CD4-positive, alpha-beta T cell (primary cell): ENCODE results near the gene LYAR. TPM values are rescaled to one million over a fixed set of nuclear protein-coding genes. Genes with fewer than 3 reads are reported as not detected.

Source experiments
- ATAC-seq: fragments of 200-7000 bp; cut with Tn5 transposase; one replicate; pipeline ENCODE4 v1.10.0; 2022; ENCODE audit warnings: mild to moderate bottlenecking; ENCODE audit not compliant: poor library complexity
- CTCF ChIA-PET: fragments of 350-600 bp; sonication (Branson Sonifier 250); formaldehyde crosslinking; loops from one replicate; lab custom pipeline; 2021; ENCODE audit warnings: antibody characterized with exemption, inconsistent platforms; lab: Charles Lee
- POLR2A ChIA-PET: fragments of 350-600 bp; sonication (Branson Sonifier 250); formaldehyde crosslinking; loops from one replicate; lab custom pipeline; 2021; ENCODE audit warnings: antibody characterized with exemption, inconsistent platforms; lab: Charles Lee
- DNase-seq, 14 experiments: peaks; one replicate each; pipeline ENCODE4 v3.0.0-alpha.2; 2013 to 2020; ENCODE audit warnings: mixed read lengths in 2 of 14
- H3K27ac ChIP-seq, 2 donors: one replicate each; pipeline versions ENCODE4 v1.5.1 to v1.7.0; 2013; ENCODE audit warnings: low read length in 2 of 2, low read depth in 1 of 2, mild to moderate bottlenecking in 1 of 2
- H3K27me3 ChIP-seq, 2 experiments: 1 replicate in 1 of 2; 2 replicates in 1 of 2; pipeline versions ENCODE4 v1.6.1 to v1.7.0; 2013; ENCODE audit warnings: low read length in 2 of 2, control low read depth in 1 of 2, mild to moderate bottlenecking in 1 of 2, moderate library complexity in 1 of 2; ENCODE audit not compliant: insufficient read depth in 2 of 2, control insufficient read depth in 1 of 2
- H3K36me3 ChIP-seq: one replicate; pipeline ENCODE4 v1.6.1; 2013; ENCODE audit warnings: low read length, control low read depth; ENCODE audit not compliant: insufficient read depth
- H3K4me1 ChIP-seq: one replicate; pipeline ENCODE4 v1.6.1; 2013; ENCODE audit warnings: low read length, control low read depth; ENCODE audit not compliant: insufficient read depth
- H3K4me3 ChIP-seq: one replicate; pipeline ENCODE4 v1.5.1; 2013; ENCODE audit warnings: mild to moderate bottlenecking, low read length, moderate library complexity
- H3K9me3 ChIP-seq, 2 experiments: 1 replicate in 1 of 2; 2 replicates in 1 of 2; pipeline versions ENCODE4 v1.6.1 to v1.7.0; 2013; ENCODE audit warnings: low read length in 2 of 2, mild to moderate bottlenecking in 2 of 2, control low read depth in 1 of 2, moderate library complexity in 1 of 2; ENCODE audit not compliant: control insufficient read depth in 1 of 2, insufficient read depth in 1 of 2
- H3K27ac Mint-ChIP-seq: one replicate; pipeline ENCODE4 v1.8.0; 2020; ENCODE audit warnings: mixed read lengths
- H3K27me3 Mint-ChIP-seq: one replicate; pipeline ENCODE4 v1.8.0; 2021; ENCODE audit warnings: mixed read lengths
- H3K36me3 Mint-ChIP-seq: one replicate; pipeline ENCODE4 v1.8.0; 2021; ENCODE audit warnings: low read depth, mixed read lengths
- H3K4me1 Mint-ChIP-seq: one replicate; pipeline ENCODE4 v1.8.0; 2021; ENCODE audit warnings: low read depth, mixed read lengths
- H3K4me3 Mint-ChIP-seq: one replicate; pipeline ENCODE4 v1.8.0; 2020; ENCODE audit warnings: mild to moderate bottlenecking, mixed read lengths
- H3K9me3 Mint-ChIP-seq: one replicate; pipeline ENCODE4 v1.8.0; 2020; ENCODE audit warnings: mixed read lengths
- CTCF ChIP-seq: fragments of 200-600 bp; IDR thresholded peaks from one replicate; pipeline ENCODE4 v1.8.0; 2022; ENCODE audit warnings: antibody characterized with exemption, mild to moderate bottlenecking
- intact Hi-C, 2 experiments: fragments of 100-400 bp; cut with DNase I in 1 of 2; cut with micrococcal nuclease in 1 of 2; formaldehyde crosslinking; loops; one replicate each; pipeline versions ENCODE4 v1.15.1 to v1.9.0; 2023 to 2025; cut with DNase I, micrococcal nuclease
- total RNA-seq, 174 experiments: library from RNA in 2 of 174; stranded (reverse) in 2 of 174; gene quantifications; one replicate each; pipeline ENCODE4 v1.2.3 and lab custom pipeline; 2021 to 2026

Gene LYAR
- total RNA-seq, 2 experiments from 2014 or later = 13.8 to 13.9 TPM

DNA sequence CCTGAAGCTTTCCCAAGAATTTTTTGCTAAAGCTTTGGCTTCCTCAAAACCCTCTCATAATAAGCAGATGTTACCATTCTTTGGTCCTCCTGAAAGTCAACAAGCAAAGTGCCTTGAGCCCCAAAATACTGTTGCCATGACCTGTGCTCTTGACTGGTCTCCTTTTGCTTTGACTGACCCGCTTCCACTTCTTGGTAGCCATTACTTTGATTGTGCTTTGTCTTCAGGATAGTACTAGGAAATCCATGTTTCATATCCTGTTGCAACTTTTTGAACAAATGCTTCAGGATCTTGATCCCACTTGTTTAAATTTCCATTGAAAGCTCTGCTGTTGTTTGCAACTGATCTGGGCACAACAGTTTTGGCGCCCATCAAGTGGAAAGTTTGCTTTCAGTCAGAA is 56.3 kb downstream of the LYAR start:
- CTCF ChIA-PET = no interaction called here
- POLR2A ChIA-PET = no interaction called here

DNA sequence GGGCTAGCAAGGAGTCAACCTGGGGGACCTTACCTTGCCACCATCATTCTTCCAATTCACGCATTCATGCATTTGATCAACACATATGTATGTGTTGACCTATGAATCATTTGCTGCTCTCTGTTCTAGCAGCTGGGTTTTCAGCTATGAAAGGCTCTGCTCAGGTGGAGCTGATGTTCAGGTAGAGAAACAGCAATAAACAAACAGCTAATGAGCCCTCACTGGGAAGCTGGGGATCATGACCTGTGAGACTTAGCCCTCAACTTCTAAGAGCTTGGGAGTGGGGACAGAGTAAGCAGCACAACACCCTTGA is 61.6 kb downstream of the LYAR start:
- peaks cover 16 to 32% of the 10 kb centered on the region in 2 experiments for H3K27me3 ChIP-seq
- Mint-ChIP-seq H3K27me3 (peaks cover 49% of the 10 kb centered on the region), H3K27ac (no peak overlapping the region), H3K4me3 (no peak overlapping the region), H3K9me3 (no peaks in the 10 kb centered on the region), H3K4me1 (peaks cover 8% of the 10 kb centered on the region), H3K36me3 (peaks cover 6% of the 10 kb centered on the region)
- DNase-seq (no peak), ATAC-seq (no peak)
- no peaks in the 10 kb centered on the region for H3K36me3 ChIP-seq
- no peak overlapping the region for H3K27ac ChIP-seq
- no peak for TF ChIP-seq CTCF
- H3K4me1 ChIP-seq = no peaks in the 10 kb centered on the region
- ChIA-PET POLR2A (no interaction called here), CTCF (no interaction called here)
- intact Hi-C loops = no loop called here
- peaks cover 0 to 23% of the 10 kb centered on the region in 2 experiments for H3K9me3 ChIP-seq
- H3K4me3 ChIP-seq = no peak overlapping the region

More for the DNA sequence above, 56.3 kb downstream of the LYAR start:
- H3K27me3 ChIP-seq = peaks cover 4 to 6% of the 10 kb centered on the region in 2 experiments
- H3K36me3 Mint-ChIP-seq = peaks cover 41% of the 10 kb centered on the region
- H3K27ac ChIP-seq = no peak overlapping the region
- H3K4me1 Mint-ChIP-seq = no peaks in the 10 kb centered on the region
- intact Hi-C loops = no loop called here
- TF ChIP-seq CTCF = no peak
- no peak overlapping the region for H3K4me3 Mint-ChIP-seq
- H3K4me1 ChIP-seq = no peaks in the 10 kb centered on the region
- DNase-seq = no peak
- peaks cover 3% of the 10 kb centered on the region for H3K9me3 Mint-ChIP-seq
- peaks cover 6% of the 10 kb centered on the region for H3K27me3 Mint-ChIP-seq
- H3K9me3 ChIP-seq = peaks cover 0 to 14% of the 10 kb centered on the region in 2 experiments
- no peak overlapping the region for H3K4me3 ChIP-seq
- H3K27ac Mint-ChIP-seq = no peak overlapping the region
- peaks cover 20% of the 10 kb centered on the region for H3K36me3 ChIP-seq
- ATAC-seq = no peak

GRCh38 chr4:4227510-4228355 is 62.2 kb downstream of the LYAR start:
- no peaks in the 10 kb centered on the region for H3K4me1 ChIP-seq
- H3K27ac ChIP-seq = no peak overlapping the region
- POLR2A ChIA-PET = no interaction called here
- peaks cover 8% of the 10 kb centered on the region for H3K4me1 Mint-ChIP-seq
- DNase-seq (no peak), ATAC-seq (no peak)
- no peak overlapping the region for H3K4me3 Mint-ChIP-seq
- intact Hi-C loops = no loop called here
- peaks cover 0 to 21% of the 10 kb centered on the region in 2 experiments for H3K9me3 ChIP-seq
- H3K27ac Mint-ChIP-seq = no peak overlapping the region
- H3K27me3 Mint-ChIP-seq = peaks cover 55% of the 10 kb centered on the region
- H3K4me3 ChIP-seq = no peak overlapping the region
- TF ChIP-seq CTCF = no peak
- H3K36me3 Mint-ChIP-seq = peaks cover under 1% of the 10 kb centered on the region
- peaks cover 17 to 32% of the 10 kb centered on the region in 2 experiments for H3K27me3 ChIP-seq
- H3K9me3 Mint-ChIP-seq = no peaks in the 10 kb centered on the region
- CTCF ChIA-PET = no interaction called here
- H3K36me3 ChIP-seq = no peaks in the 10 kb centered on the region
